Adrenal gland (tissue), 12 donors: Measurements from ENCODE around the gene TMEM163. TPM values are rescaled to one million over a fixed set of nuclear protein-coding genes. Genes with fewer than 3 reads are reported as not detected.

Experiments
- DNase-seq, 7 donors: peaks; one replicate each; pipeline ENCODE4 v3.0.0-alpha.2; 2019 to 2020
- H3K27ac ChIP-seq, 5 donors: fragments of 200-600 bp; sonication (generic) in 4 of 5; 1 replicate in 3 of 5; 2 replicates in 2 of 5; pipeline versions ENCODE4 v1.5.1 to v1.8.0; 2016 to 2020; ENCODE audit warnings: mild to moderate bottlenecking in 1 of 5
- H3K27me3 ChIP-seq: fragments of 200-600 bp; 2 replicates; pipeline ENCODE4 v1.8.0; 2021
- H3K36me3 ChIP-seq, 2 donors: fragments of 200-600 bp; replicated peaks in 1 of 2; 1 replicate in 1 of 2; 2 replicates in 1 of 2; pipeline versions ENCODE4 v1.5.1 to v1.8.0; 2018 to 2022
- H3K4me1 ChIP-seq, 2 donors: fragments of 200-600 bp; replicated peaks in 1 of 2; 1 replicate in 1 of 2; 2 replicates in 1 of 2; pipeline versions ENCODE4 v1.5.1 to v1.8.0; 2018 to 2021
- H3K4me3 ChIP-seq, 4 donors: fragments of 200-600 bp; sonication (generic) in 3 of 4; one replicate each; pipeline ENCODE4 v1.5.1; 2016 to 2018
- H3K9me3 ChIP-seq, 3 donors: fragments of 200-600 bp; sonication (generic) in 1 of 3; replicated peaks in 1 of 3; 1 replicate in 2 of 3; 2 replicates in 1 of 3; pipeline versions ENCODE4 v1.5.1 to v1.8.0; 2016 to 2021
- POLR2A ChIP-seq, 2 donors: fragments of 450-650 bp; IDR thresholded peaks; one replicate each; pipeline ENCODE4 v1.6.1; 2017; ENCODE audit warnings: antibody characterized with exemption in 2 of 2, mild to moderate bottlenecking in 2 of 2, moderate library complexity in 1 of 2
- WGBS, 4 donors: extraction: QIAGEN DNeasy Blood & Tissue Kit in 2 of 4; methylation state at CpG; one replicate each; pipeline versions ENCODE4 v1.1.5 to v1.1.7; 2013 to 2017; 5-methylcytosine and 5-hydroxymethylcytosine counted together
- intact Hi-C, 2 donors: fragments of 100-400 bp; cut with DNase I; formaldehyde crosslinking; loops; one replicate each; pipeline versions ENCODE4 v1.14.1 to v1.15.0; 2022 to 2023
- polyA plus RNA-seq, 3 donors: library from polyadenylated mRNA; stranded (reverse); fragments of 200-250 nt in 2 of 3; fragments of 350-450 nt in 1 of 3; fragmentation: Illumina TruSeq in 1 of 3; extraction: RNeasy Lipid Tissue Mini Kit (QIAGEN cat#74804) in 1 of 3; gene quantifications; one replicate each; pipeline ENCODE4 v1.2.3, GENCODE V29; 2013 to 2014
- total RNA-seq, 9 donors: library from RNA; depleted of rRNA in 4 of 9; stranded (reverse); fragments of >200 nt in 4 of 9; fragments of 120-200 nt in 1 of 9; fragmentation: NEBNext Ultra II Directional in 1 of 9; extraction: Animal tissue kit (Norgen Biotek cat#: 25700) in 1 of 9; gene quantifications; one replicate each; pipeline versions ENCODE4 v1.1.0 to v1.2.4, GENCODE V29; 2013 to 2023
- TF ChIP-seq, protein P1 (sequence below), 6 experiments: fragments of 450-650 bp in 4 of 6; fragments of 200-600 bp in 2 of 6; sonication (generic) in 1 of 6; IDR thresholded peaks; 1 replicate in 5 of 6; 2 replicates in 1 of 6; pipeline versions ENCODE4 v1.5.1 to v1.8.0; 2016 to 2021; ENCODE audit warnings: antibody characterized with exemption in 6 of 6, mild to moderate bottlenecking in 2 of 6, moderate library complexity in 1 of 6
- donor health status: healthy with polysubstance abuse.
- donor health status: Bipolar disorder and iron deficiency.
- donor health status: DM: yes; HTN: yes; CAD: no.
- donor health status: DM: no; HTN: no; CAD: no.
- donor health status: DM: no; HTN: no; CAD: no.
- donor health status: DM: yes; HTN: yes; CAD: no.

Gene TMEM163
- total and polyA plus RNA-seq, 12 donors = 3.6 to 21.6 (median 9.5) TPM

DNA sequence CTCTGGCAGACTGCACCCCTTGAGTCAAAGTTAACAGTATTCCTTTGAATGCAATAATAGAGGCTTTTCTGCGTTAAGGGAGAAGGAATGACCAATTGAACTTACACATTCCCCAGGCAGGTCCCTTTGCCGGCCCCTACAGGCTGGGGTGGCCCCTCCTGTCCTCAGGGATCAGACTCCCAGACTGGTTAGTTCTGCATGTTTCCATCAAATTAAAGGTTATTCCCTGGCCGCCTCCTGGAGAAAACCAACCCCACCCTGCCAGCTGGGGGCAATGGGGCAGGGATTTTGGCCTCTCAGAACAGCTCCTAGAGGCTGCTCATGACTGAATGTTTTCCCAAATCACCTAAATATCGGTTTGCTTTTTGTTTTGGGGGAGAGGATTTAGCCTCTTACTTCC, 265.3 kb downstream of the TMEM163 start:
- 85 to 90% (median 89%) methylated on average over 4 of the region's 4 CpGs for WGBS, 4 donors
- Histone ChIP-seq H3K36me3 (peaks cover 0 to 5% of the 10 kb centered on the region in 2 donors), H3K4me1 (no peaks in the 10 kb centered on the region), H3K27ac (no peak overlapping the region), H3K27me3 (no peaks in the 10 kb centered on the region), H3K4me3 (no peak overlapping the region), H3K9me3 (no peaks in the 10 kb centered on the region)
- intact Hi-C loops = loop anchor here (2.0 to 10.0 kb wide), 3 partner anchors 339 to 461 kb away; partner anchors contain the start of gene CCNT2 (in 1 of the 2)
- no peak for DNase-seq
- TF ChIP-seq, protein P1, sequence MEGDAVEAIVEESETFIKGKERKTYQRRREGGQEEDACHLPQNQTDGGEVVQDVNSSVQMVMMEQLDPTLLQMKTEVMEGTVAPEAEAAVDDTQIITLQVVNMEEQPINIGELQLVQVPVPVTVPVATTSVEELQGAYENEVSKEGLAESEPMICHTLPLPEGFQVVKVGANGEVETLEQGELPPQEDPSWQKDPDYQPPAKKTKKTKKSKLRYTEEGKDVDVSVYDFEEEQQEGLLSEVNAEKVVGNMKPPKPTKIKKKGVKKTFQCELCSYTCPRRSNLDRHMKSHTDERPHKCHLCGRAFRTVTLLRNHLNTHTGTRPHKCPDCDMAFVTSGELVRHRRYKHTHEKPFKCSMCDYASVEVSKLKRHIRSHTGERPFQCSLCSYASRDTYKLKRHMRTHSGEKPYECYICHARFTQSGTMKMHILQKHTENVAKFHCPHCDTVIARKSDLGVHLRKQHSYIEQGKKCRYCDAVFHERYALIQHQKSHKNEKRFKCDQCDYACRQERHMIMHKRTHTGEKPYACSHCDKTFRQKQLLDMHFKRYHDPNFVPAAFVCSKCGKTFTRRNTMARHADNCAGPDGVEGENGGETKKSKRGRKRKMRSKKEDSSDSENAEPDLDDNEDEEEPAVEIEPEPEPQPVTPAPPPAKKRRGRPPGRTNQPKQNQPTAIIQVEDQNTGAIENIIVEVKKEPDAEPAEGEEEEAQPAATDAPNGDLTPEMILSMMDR (IDR thresholded peaks at IDR 0.05) = no peak
- TF ChIP-seq POLR2A (IDR thresholded peaks at IDR 0.05) = no peak

DNA sequence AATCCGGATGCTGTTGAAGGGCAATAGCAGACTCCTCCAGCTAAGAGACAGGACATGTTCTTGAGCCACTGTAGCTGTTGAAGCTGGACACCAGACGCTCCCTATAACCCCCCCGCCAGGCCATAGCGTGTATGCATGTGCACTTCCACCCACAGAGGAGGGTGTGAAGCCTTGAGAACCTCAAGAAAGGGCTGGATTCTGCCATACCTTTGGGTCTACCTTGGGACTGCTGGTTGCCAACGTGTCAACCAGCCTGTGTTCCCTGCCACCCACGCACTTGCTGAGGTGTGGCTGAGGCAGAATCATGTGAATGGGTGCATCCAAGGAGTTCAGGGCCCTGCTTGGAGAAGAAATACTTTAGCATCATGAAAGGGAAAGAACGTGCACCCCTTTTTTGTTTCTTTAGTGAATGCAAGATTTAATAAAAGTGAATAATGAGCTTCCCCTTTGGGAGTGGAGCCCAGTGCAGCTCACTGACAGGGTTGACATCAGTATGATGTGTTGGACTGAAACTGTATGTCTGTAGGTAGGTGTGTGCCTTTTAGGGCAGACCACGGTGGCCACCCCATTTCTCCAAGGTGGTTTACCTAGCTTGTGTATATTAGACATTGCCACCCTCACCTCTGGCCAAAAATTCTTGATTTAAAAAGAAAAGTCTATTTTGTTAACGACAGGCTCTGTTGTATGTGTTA, 266.6 kb downstream of the TMEM163 start:
- H3K27me3 ChIP-seq = no peaks in the 10 kb centered on the region
- H3K9me3 ChIP-seq = no peaks in the 10 kb centered on the region
- H3K36me3 ChIP-seq = peaks cover 0 to 6% of the 10 kb centered on the region in 2 donors
- WGBS, 4 donors = 90 to 95% (median 91%) methylated on average over 9 of the region's 9 CpGs
- intact Hi-C loops = loop anchor here (2.0 to 10.0 kb wide), 3 partner anchors 337 to 463 kb away; partner anchors contain the start of gene CCNT2 (in 1 of the 2)
- no peak for TF ChIP-seq POLR2A (IDR thresholded peaks at IDR 0.05)
- TF ChIP-seq, protein P1 (IDR thresholded peaks at IDR 0.05) = no peak
- H3K4me1 ChIP-seq = no peaks in the 10 kb centered on the region
- DNase-seq = no peak
- no peak overlapping the region for H3K4me3 ChIP-seq
- H3K27ac ChIP-seq = no peak overlapping the region

DNA sequence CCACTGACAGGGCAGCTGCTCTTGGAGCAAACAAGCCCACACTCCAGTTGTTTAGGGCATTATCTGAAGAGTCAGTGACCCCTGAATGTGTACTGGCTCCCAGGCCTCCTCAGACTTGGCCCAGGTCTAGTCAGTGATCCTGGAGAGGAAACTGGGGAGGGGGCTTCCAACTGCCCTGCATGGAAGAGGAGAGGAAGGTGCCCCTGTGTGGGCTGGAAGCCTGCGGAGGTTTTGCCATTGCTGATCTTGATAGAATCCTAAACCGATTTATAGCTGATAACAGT, 267.5 kb downstream of the TMEM163 start:
- DNase-seq = no peak
- no peak for TF ChIP-seq POLR2A (IDR thresholded peaks at IDR 0.05)
- TF ChIP-seq, protein P1 (IDR thresholded peaks at IDR 0.05) = no peak
- H3K27me3 ChIP-seq = no peaks in the 10 kb centered on the region
- WGBS, 4 donors = 46 to 72% (median 48%) methylated on average over 2 of the region's 2 CpGs
- no peak overlapping the region for H3K27ac ChIP-seq
- intact Hi-C loops = loop anchor here (10.0 kb wide), 2 partner anchors 336 to 464 kb away; partner anchors contain the start of gene CCNT2 (in 1 of the 2)
- H3K4me3 ChIP-seq = no peak overlapping the region
- H3K9me3 ChIP-seq = no peaks in the 10 kb centered on the region
- peaks cover 0 to 6% of the 10 kb centered on the region in 2 donors for H3K36me3 ChIP-seq
- peaks cover 0 to 1% of the 10 kb centered on the region in 2 donors for H3K4me1 ChIP-seq

DNA sequence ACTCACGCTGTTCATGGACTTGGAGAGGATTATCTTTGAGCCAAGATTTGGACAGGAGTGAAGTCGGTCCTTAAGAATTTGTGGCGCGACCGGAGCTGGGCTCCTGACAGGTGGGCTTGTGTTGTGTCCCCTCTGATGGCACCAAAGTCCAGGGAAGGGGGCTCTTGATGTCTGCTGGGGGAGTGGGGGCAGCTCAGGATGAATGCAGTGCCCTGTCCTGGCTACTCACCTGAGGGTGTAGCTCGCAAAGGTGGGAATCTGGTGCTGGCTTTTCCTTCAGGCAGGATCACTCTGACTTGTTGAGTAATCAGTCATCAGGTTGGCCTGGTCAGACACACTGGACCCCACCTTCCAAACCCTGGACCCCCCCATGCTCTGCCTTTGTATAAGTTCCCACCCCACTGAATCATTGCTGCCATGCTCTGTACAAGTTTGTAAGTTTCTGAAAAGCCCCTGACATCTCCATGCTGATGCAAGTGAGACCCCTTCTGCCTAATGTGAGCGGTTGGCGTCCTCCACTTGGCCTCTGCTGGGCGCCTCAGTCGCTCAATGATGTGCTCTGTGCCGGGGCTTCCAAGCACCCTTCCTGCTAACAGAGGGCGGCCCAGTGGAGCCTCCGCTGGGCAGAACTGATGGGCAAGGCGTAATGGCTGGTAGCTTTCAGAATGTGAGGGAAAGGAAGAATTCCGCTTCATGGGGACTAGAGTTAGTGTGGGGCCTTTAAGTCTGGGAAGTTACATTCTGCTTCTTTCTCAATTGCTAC, 268.9 kb downstream of the TMEM163 start:
- no peak for DNase-seq
- no peak for TF ChIP-seq POLR2A (IDR thresholded peaks at IDR 0.05)
- TF ChIP-seq, protein P1 (IDR thresholded peaks at IDR 0.05) = no peak
- Histone ChIP-seq H3K36me3 (peaks cover 0 to 6% of the 10 kb centered on the region in 2 donors), H3K4me3 (no peak overlapping the region), H3K27ac (no peak overlapping the region), H3K27me3 (no peaks in the 10 kb centered on the region), H3K4me1 (peaks cover 0 to 7% of the 10 kb centered on the region in 2 donors), H3K9me3 (no peaks in the 10 kb centered on the region)
- 95 to 97% (median 97%) methylated on average over 14 to 15 of the region's 15 CpGs for WGBS, 4 donors
- intact Hi-C loops = loop anchor here (10.0 kb wide), 2 partner anchors 335 to 465 kb away; partner anchors contain the start of gene CCNT2 (in 1 of the 2)
